NT2/D1 (cell line): ENCODE measurements around the gene FOXL3.

Source experiments
- SUZ12 ChIP-seq: IDR thresholded peaks from 2 replicates; pipeline ENCODE4 v1.6.1; 2011; ENCODE audit not compliant: insufficient read length, insufficient read depth; ENCODE audit errors: extremely low read depth
- YY1 ChIP-seq: IDR thresholded peaks from 2 replicates; pipeline ENCODE4 v1.6.1; 2011; ENCODE audit not compliant: insufficient read length, insufficient read depth
- ZNF274 ChIP-seq: IDR thresholded peaks from 2 replicates; pipeline ENCODE4 v1.6.1; 2011; ENCODE audit warnings: mild to moderate bottlenecking, low read depth, low read length

DNA sequence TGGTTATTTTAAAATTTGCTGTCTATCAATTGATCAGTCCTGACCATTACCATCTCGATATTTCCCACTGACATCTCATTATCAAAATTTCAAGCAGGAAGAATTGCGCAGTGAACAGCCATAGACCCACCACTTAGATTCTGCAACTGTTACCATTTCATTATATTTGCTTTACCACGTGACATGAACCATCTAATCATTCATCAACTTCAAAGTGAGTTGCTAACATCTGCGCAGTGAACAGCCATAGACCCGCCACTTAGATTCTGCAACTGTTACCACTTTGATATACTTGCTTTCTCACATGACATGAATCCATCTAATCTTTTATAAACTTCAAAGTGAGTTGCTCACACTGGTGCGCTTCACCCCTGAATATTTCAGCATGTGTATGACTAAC is 22.5 kb downstream of the FOXL3 start:
- TF ChIP-seq YY1 (no peak), ZNF274 (no peak), SUZ12 (no peak)
